Measurements from ENCODE around the gene TTC21A. TPM values are rescaled to one million over a fixed set of nuclear protein-coding genes. Genes with fewer than 3 reads are reported as not detected.

Gene TTC21A
- total RNA-seq, 5 donors from 2014 or later (not counting 1 experiment from before 2014, with no cell fraction given), result 3.5 to 12.4 (median 5.4) TPM

- Mint-ChIP-seq H3K4me3 (no peak overlapping the region), H3K9me3 (no peaks in the 10 kb centered on the region), H3K4me1 (peaks cover 16 to 20% (median 19%) of the 10 kb centered on the region in 3 donors), H3K36me3 (no peaks in the 10 kb centered on the region), H3K27me3 (no peaks in the 10 kb centered on the region), H3K27ac (no peak overlapping the region)
- Histone ChIP-seq H3K36me3 (ENCODE audit: control insufficient read depth in 2 of 2, extremely low read depth in 1 of 2, insufficient read depth in 1 of 2, low read length in 1 of 2) (no peaks in the 10 kb centered on the region), H3K4me1 (ENCODE audit: control insufficient read depth in 1 of 2, extremely low read depth in 1 of 2, insufficient read depth in 2 of 2, low read length in 2 of 2) (peaks cover 7 to 17% of the 10 kb centered on the region in 2 experiments), H3K4me3 (ENCODE audit: control insufficient read depth in 1 of 2, extremely low read depth in 1 of 2, low read length in 1 of 2) (no peak overlapping the region), H3K27ac (ENCODE audit: low read length) (no peak overlapping the region), H3K9me3 (no peaks in the 10 kb centered on the region), H3K27me3 (replicated peaks in 1 of 2; ENCODE audit: control insufficient read depth in 2 of 2, extremely low read depth in 1 of 2, insufficient read depth in 2 of 2, low read length in 1 of 2) (no peaks in the 10 kb centered on the region)
- no peak for DNase-seq
- CTCF ChIA-PET, result interaction anchor here (0.6 to 2.3 kb wide), 5 partner anchors 13 to 196 kb away, joined by 3 to 6 read pairs (median 3); no protein-coding TSS in a partner anchor
- 79% methylated on average over 4 of the region's 4 CpGs for WGBS (ENCODE audit: insufficient coverage)
- POLR2A ChIA-PET, result no interaction called here
- no peak for ATAC-seq (replicated peaks in 1 of 4)
These were observed 77.4 kb downstream of the TTC21A start for GRCh38 chr3:39184968-39185285.

- no peaks in the 10 kb centered on the region for H3K36me3 ChIP-seq (ENCODE audit: control insufficient read depth in 2 of 2, extremely low read depth in 1 of 2, insufficient read depth in 1 of 2, low read length in 1 of 2)
- Mint-ChIP-seq H3K9me3 (no peaks in the 10 kb centered on the region), H3K4me1 (peaks cover 13 to 16% (median 15%) of the 10 kb centered on the region in 3 donors), H3K4me3 (no peak overlapping the region), H3K27ac (no peak overlapping the region), H3K27me3 (no peaks in the 10 kb centered on the region), H3K36me3 (no peaks in the 10 kb centered on the region)
- H3K4me1 ChIP-seq (ENCODE audit: control insufficient read depth in 1 of 2, extremely low read depth in 1 of 2, insufficient read depth in 2 of 2, low read length in 2 of 2), result peaks cover 2 to 17% of the 10 kb centered on the region in 2 experiments
- no peaks in the 10 kb centered on the region for H3K27me3 ChIP-seq (replicated peaks in 1 of 2; ENCODE audit: control insufficient read depth in 2 of 2, extremely low read depth in 1 of 2, insufficient read depth in 2 of 2, low read length in 1 of 2)
- H3K9me3 ChIP-seq, result no peaks in the 10 kb centered on the region
- POLR2A ChIA-PET, result no interaction called here
- ATAC-seq (replicated peaks in 1 of 4), result no peak
- WGBS (ENCODE audit: insufficient coverage), result 97% methylated on average over 9 of the region's 9 CpGs
- H3K27ac ChIP-seq (ENCODE audit: low read length), result no peak overlapping the region
- no peak overlapping the region for H3K4me3 ChIP-seq (ENCODE audit: control insufficient read depth in 1 of 2, extremely low read depth in 1 of 2, low read length in 1 of 2)
- CTCF ChIA-PET, result interaction anchor here (0.7 to 2.3 kb wide), 5 partner anchors 14 to 106 kb away, joined by 3 to 6 read pairs (median 3); no protein-coding TSS in a partner anchor
- no peak for DNase-seq
These were observed 78.0 kb downstream of the TTC21A start for GRCh38 chr3:39185326-39185958.

- 90% methylated on average over 13 of the region's 14 CpGs for WGBS (ENCODE audit: insufficient coverage)
- no peak overlapping the region for H3K4me3 Mint-ChIP-seq
These were observed 78.6 kb downstream of the TTC21A start for GRCh38 chr3:39185959-39186691.

GRCh38 chr3:39186692-39187151 is 79.2 kb downstream of the TTC21A start:
- peaks cover 0 to 14% of the 10 kb centered on the region in 2 experiments for H3K4me1 ChIP-seq (ENCODE audit: control insufficient read depth in 1 of 2, extremely low read depth in 1 of 2, insufficient read depth in 2 of 2, low read length in 2 of 2)
- H3K9me3 Mint-ChIP-seq, result no peaks in the 10 kb centered on the region
- H3K27me3 Mint-ChIP-seq, result no peaks in the 10 kb centered on the region
- H3K9me3 ChIP-seq, result no peaks in the 10 kb centered on the region
- 90% methylated on average over 11 of the region's 11 CpGs for WGBS (ENCODE audit: insufficient coverage)
- CTCF ChIA-PET, result interaction anchor here (1.2 to 2.3 kb wide), 3 partner anchors 102 to 105 kb away, joined by 4 to 6 read pairs (median 6); no protein-coding TSS in a partner anchor
- peaks cover 6 to 8% (median 7%) of the 10 kb centered on the region in 3 donors for H3K4me1 Mint-ChIP-seq
- no peak overlapping the region for H3K4me3 Mint-ChIP-seq
- no peaks in the 10 kb centered on the region for H3K36me3 ChIP-seq (ENCODE audit: control insufficient read depth in 2 of 2, extremely low read depth in 1 of 2, insufficient read depth in 1 of 2, low read length in 1 of 2)
- DNase-seq (no peak), ATAC-seq (replicated peaks in 1 of 4) (no peak)
- no peaks in the 10 kb centered on the region for H3K36me3 Mint-ChIP-seq
- H3K27me3 ChIP-seq (replicated peaks in 1 of 2; ENCODE audit: control insufficient read depth in 2 of 2, extremely low read depth in 1 of 2, insufficient read depth in 2 of 2, low read length in 1 of 2), result no peaks in the 10 kb centered on the region
- H3K27ac Mint-ChIP-seq, result no peak overlapping the region
- POLR2A ChIA-PET, result interaction anchor here in 1 of 2 donors (1.1 kb wide), 1 partner anchor 45 kb away, joined by 3 read pairs; no protein-coding TSS in a partner anchor
- no peak overlapping the region for H3K4me3 ChIP-seq (ENCODE audit: control insufficient read depth in 1 of 2, extremely low read depth in 1 of 2, low read length in 1 of 2)
- H3K27ac ChIP-seq (ENCODE audit: low read length), result no peak overlapping the region

More at GRCh38 chr3:39185959-39186691, 78.6 kb downstream of the TTC21A start:
- H3K36me3 Mint-ChIP-seq, result no peaks in the 10 kb centered on the region
- H3K9me3 ChIP-seq, result no peaks in the 10 kb centered on the region
- H3K9me3 Mint-ChIP-seq, result no peaks in the 10 kb centered on the region
- no peak overlapping the region for H3K27ac Mint-ChIP-seq
- no peak for ATAC-seq (replicated peaks in 1 of 4)
- no peak overlapping the region for H3K4me3 ChIP-seq (ENCODE audit: control insufficient read depth in 1 of 2, extremely low read depth in 1 of 2, low read length in 1 of 2)
- H3K4me1 ChIP-seq (ENCODE audit: control insufficient read depth in 1 of 2, extremely low read depth in 1 of 2, insufficient read depth in 2 of 2, low read length in 2 of 2), result peaks cover 0 to 17% of the 10 kb centered on the region in 2 experiments
- H3K27me3 Mint-ChIP-seq, result no peaks in the 10 kb centered on the region
- no peaks in the 10 kb centered on the region for H3K27me3 ChIP-seq (replicated peaks in 1 of 2; ENCODE audit: control insufficient read depth in 2 of 2, extremely low read depth in 1 of 2, insufficient read depth in 2 of 2, low read length in 1 of 2)
- H3K4me1 Mint-ChIP-seq, result peaks cover 9 to 11% (median 11%) of the 10 kb centered on the region in 3 donors
- no peak for DNase-seq
- ChIA-PET CTCF (interaction anchor here (1.0 to 2.3 kb wide), 5 partner anchors 88 to 105 kb away, joined by 3 to 6 read pairs (median 4); no protein-coding TSS in a partner anchor), POLR2A (interaction anchor here in 1 of 2 donors (1.1 kb wide), 1 partner anchor 44 kb away, joined by 3 read pairs; no protein-coding TSS in a partner anchor)
- H3K27ac ChIP-seq (ENCODE audit: low read length), result no peak overlapping the region
- H3K36me3 ChIP-seq (ENCODE audit: control insufficient read depth in 2 of 2, extremely low read depth in 1 of 2, insufficient read depth in 1 of 2, low read length in 1 of 2), result no peaks in the 10 kb centered on the region

GRCh38 chr3:39187372-39188155 is 80.1 kb downstream of the TTC21A start:
- ATAC-seq (replicated peaks in 1 of 4) (no peak), DNase-seq (no peak)
- Histone ChIP-seq H3K36me3 (ENCODE audit: control insufficient read depth in 2 of 2, extremely low read depth in 1 of 2, insufficient read depth in 1 of 2, low read length in 1 of 2) (no peaks in the 10 kb centered on the region), H3K4me1 (ENCODE audit: control insufficient read depth in 1 of 2, extremely low read depth in 1 of 2, insufficient read depth in 2 of 2, low read length in 2 of 2) (peaks cover 0 to 16% of the 10 kb centered on the region in 2 experiments), H3K27ac (ENCODE audit: low read length) (no peak overlapping the region), H3K27me3 (replicated peaks in 1 of 2; ENCODE audit: control insufficient read depth in 2 of 2, extremely low read depth in 1 of 2, insufficient read depth in 2 of 2, low read length in 1 of 2) (no peaks in the 10 kb centered on the region), H3K9me3 (no peaks in the 10 kb centered on the region), H3K4me3 (ENCODE audit: control insufficient read depth in 1 of 2, extremely low read depth in 1 of 2, low read length in 1 of 2) (no peak overlapping the region)
- H3K4me1 Mint-ChIP-seq, result peaks cover 6 to 7% (median 6%) of the 10 kb centered on the region in 3 donors
- no peaks in the 10 kb centered on the region for H3K36me3 Mint-ChIP-seq
- no peak overlapping the region for H3K27ac Mint-ChIP-seq
- no peaks in the 10 kb centered on the region for H3K27me3 Mint-ChIP-seq
- WGBS (ENCODE audit: insufficient coverage), result 86% methylated on average over 23 of the region's 23 CpGs
- CTCF ChIA-PET, result interaction anchor here (1.2 to 6.9 kb wide), 4 partner anchors 101 to 104 kb away, joined by 4 to 82 read pairs (median 6); no protein-coding TSS in a partner anchor
- POLR2A ChIA-PET, result interaction anchor here in 1 of 2 donors (1.1 kb wide), 1 partner anchor 46 kb away, joined by 3 read pairs; no protein-coding TSS in a partner anchor
- H3K4me3 Mint-ChIP-seq, result no peak overlapping the region
- no peaks in the 10 kb centered on the region for H3K9me3 Mint-ChIP-seq

Measured in T-cell (primary cell).